WERI-Rb-1 (cell line): ENCODE measurements around the gene PPP1R13L.

Experiments used
- DNase-seq: peaks from one replicate; pipeline ENCODE4 v3.0.0-alpha.2; 2020
- H3K27ac ChIP-seq: fragments of 250-450 bp; sonication (Bioruptor Pico); 2 replicates; pipeline ENCODE4 v1.5.1; 2020; ENCODE audit warnings: mild to moderate bottlenecking, moderate library complexity
- H3K27me3 ChIP-seq: fragments of 250-450 bp; sonication (Bioruptor Pico); 2 replicates; pipeline ENCODE4 v1.5.1; 2021; ENCODE audit warnings: mild to moderate bottlenecking, low read depth, moderate library complexity; ENCODE audit not compliant: insufficient read depth, severe bottlenecking
- H3K36me3 ChIP-seq: fragments of 250-450 bp; sonication (Bioruptor Pico); 2 replicates; pipeline ENCODE4 v1.5.1; 2020; ENCODE audit warnings: mild to moderate bottlenecking, moderate library complexity
- H3K4me3 ChIP-seq: 2 replicates; pipeline ENCODE4 v1.5.1; 2011; ENCODE audit warnings: low read depth, mild to moderate bottlenecking, control low read depth, low read length
- H3K9me3 ChIP-seq: fragments of 250-450 bp; sonication (Bioruptor Pico); 2 replicates; pipeline ENCODE4 v1.5.1; 2021; ENCODE audit warnings: mild to moderate bottlenecking, moderate library complexity; ENCODE audit not compliant: severe bottlenecking
- CTCF ChIP-seq: IDR thresholded peaks from 2 replicates; pipeline ENCODE4 v1.5.1; 2011; ENCODE audit warnings: low read depth, mild to moderate bottlenecking, control low read depth, inconsistent platforms, low read length

Gene PPP1R13L

GRCh38 chr19:45424191-45425058, 19.6 kb upstream of the PPP1R13L start:
- peak; percentile 40 for DNase-seq
- H3K36me3 ChIP-seq = peaks cover 9% of the 10 kb centered on the region
- no peaks in the 10 kb centered on the region for H3K9me3 ChIP-seq
- TF ChIP-seq CTCF = no peak
- peak overlapping the region; percentile 69 for H3K4me3 ChIP-seq
- H3K27me3 ChIP-seq = no peaks in the 10 kb centered on the region
- H3K27ac ChIP-seq = peak overlapping the region; percentile 76

GRCh38 chr19:45423589-45424190, 18.8 kb upstream of the PPP1R13L start, which contains the start of gene ERCC1:
Gene ERCC1 (minus strand): TSS chr19:45423917. CDS start chr19:45423374, 543 bp downstream.
- Histone ChIP-seq H3K27me3 (no peaks in the 10 kb centered on the region), H3K4me3 (peak within 1 kb of the TSS; percentile 69), H3K27ac (peak within 1 kb of the TSS; percentile 76), H3K9me3 (no peaks in the 10 kb centered on the region), H3K36me3 (peaks cover 16% of the 10 kb centered on the region)
- no peak for TF ChIP-seq CTCF
- peak; percentile 99 for DNase-seq

- no peak for DNase-seq
- Histone ChIP-seq H3K27me3 (no peaks in the 10 kb centered on the region), H3K4me3 (peak overlapping the region; percentile 69), H3K36me3 (peaks cover 19% of the 10 kb centered on the region), H3K27ac (peak overlapping the region; percentile 76), H3K9me3 (no peaks in the 10 kb centered on the region)
- TF ChIP-seq CTCF = no peak
These were observed 18.2 kb upstream of the PPP1R13L start for GRCh38 chr19:45423033-45423588.

- peaks cover 25% of the 10 kb centered on the region for H3K36me3 ChIP-seq
- no peak overlapping the region for H3K4me3 ChIP-seq
- H3K9me3 ChIP-seq = no peaks in the 10 kb centered on the region
- no peaks in the 10 kb centered on the region for H3K27me3 ChIP-seq
- no peak for TF ChIP-seq CTCF
- no peak for DNase-seq
- H3K27ac ChIP-seq = no peak overlapping the region
These were observed 17.2 kb upstream of the PPP1R13L start for GRCh38 chr19:45421947-45422498.

DNA sequence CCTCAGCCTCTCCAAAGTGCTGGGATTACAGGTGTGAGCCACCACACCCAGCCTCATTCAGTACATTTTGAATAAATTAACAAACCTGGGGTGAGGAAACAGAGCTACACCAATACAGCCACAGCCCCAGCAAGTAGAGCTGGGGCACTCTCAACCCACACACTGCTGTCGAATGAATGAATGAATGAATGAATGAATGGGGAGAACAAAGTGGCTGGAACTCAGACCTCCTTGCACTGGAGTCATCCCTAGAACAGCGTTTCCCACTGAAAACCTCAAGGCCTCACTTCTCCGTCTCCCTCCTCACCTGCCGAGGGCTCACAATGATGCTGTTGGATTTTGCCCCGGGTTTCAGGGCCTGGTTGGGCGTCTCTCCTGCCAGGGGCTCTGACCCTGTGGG, 16.0 kb upstream of the PPP1R13L start:
- Histone ChIP-seq H3K27ac (no peak overlapping the region), H3K4me3 (no peak overlapping the region), H3K9me3 (no peaks in the 10 kb centered on the region), H3K27me3 (no peaks in the 10 kb centered on the region), H3K36me3 (peaks cover 30% of the 10 kb centered on the region)
- no peak for DNase-seq
- no peak for TF ChIP-seq CTCF
